ENCODE data around the gene MGMT. TPM values are rescaled to one million over a fixed set of nuclear protein-coding genes. Genes with fewer than 3 reads are reported as not detected.

Gene MGMT
- total and polyA plus RNA-seq, 2 experiments from 2014 or later: 19.3 to 21.9 TPM

- H3K27ac ChIP-seq (ENCODE audit: low read depth): no peak overlapping the region
- no peaks in the 10 kb centered on the region for H3K36me3 ChIP-seq (ENCODE audit: insufficient read depth)
- no peaks in the 10 kb centered on the region for H3F3A ChIP-seq (replicated peaks; ENCODE audit: low read depth)
- no peaks in the 10 kb centered on the region for H3K36me3 Mint-ChIP-seq (ENCODE audit: low read depth)
- peaks cover 11% of the 10 kb centered on the region; the same call in 1 of the 2 replicates for H3K79me2 ChIP-seq (replicated peaks; ENCODE audit: insufficient read depth)
- H3K9me2 ChIP-seq (ENCODE audit: insufficient read depth): peaks cover 6% of the 10 kb centered on the region; the same call in 1 of the 2 replicates
- no peak overlapping the region for H2AFZ ChIP-seq
- H3K27me3 Mint-ChIP-seq (ENCODE audit: insufficient read depth, low read depth, poor library complexity): peaks cover 5% of the 10 kb centered on the region
- no peak overlapping the region for H3K4me2 ChIP-seq
- H3K4me3 ChIP-seq: no peak overlapping the region
- H4K20me1 ChIP-seq (replicated peaks; ENCODE audit: insufficient read depth): no peaks in the 10 kb centered on the region
- TF ChIP-seq REST (IDR thresholded peaks at IDR 0.05; ENCODE audit: unreplicated experiment): no peak
- no peak for TF ChIP-seq NANOG (IDR thresholded peaks at IDR 0.05; ENCODE audit: borderline replicate concordance)
- TF ChIP-seq ZNF331 (CRISPR knock-in tag; IDR thresholded peaks at IDR 0.05; ENCODE audit: low read depth): no peak
- no peak for TF ChIP-seq EZH2 (IDR thresholded peaks at IDR 0.05; ENCODE audit: low read depth, unreplicated experiment)
- no peak for TF ChIP-seq JUNB (IDR thresholded peaks at IDR 0.05; ENCODE audit: unreplicated experiment)
- no peak for TF ChIP-seq POLR2AphosphoS5 (IDR thresholded peaks at IDR 0.05; ENCODE audit: low read depth)
- TF ChIP-seq ZNF462 (CRISPR knock-in tag; IDR thresholded peaks at IDR 0.05): no peak
- no peak for TF ChIP-seq EZH2phosphoT487 (IDR thresholded peaks at IDR 0.05; ENCODE audit: unreplicated experiment)
- TF ChIP-seq ETS1 (IDR thresholded peaks at IDR 0.05): no peak
- no peak for TF ChIP-seq STAT1 (IDR thresholded peaks at IDR 0.05; ENCODE audit: unreplicated experiment)
- TF ChIP-seq ZNF114 (CRISPR knock-in tag; IDR thresholded peaks at IDR 0.05): no peak
- no peak for TF ChIP-seq CREB1 (CRISPR knock-in tag; IDR thresholded peaks at IDR 0.05; ENCODE audit: low read depth)
- no peak for TF ChIP-seq CTCF (conservative IDR thresholded peaks at IDR 0.05; ENCODE audit: low read depth in 2 of 2)
- ATAC-seq (no peak), DNase-seq (ENCODE audit: low spot score) (no peak)
- peaks cover 5% of the 10 kb centered on the region; the same call in 2 of the 3 replicates for H3K4me1 Mint-ChIP-seq
- H3K27ac Mint-ChIP-seq: no peak overlapping the region
- no peak overlapping the region for H3K4me3 Mint-ChIP-seq
- H3K4me1 ChIP-seq (ENCODE audit: insufficient read depth): no peaks in the 10 kb centered on the region; the same call in 1 of the 2 replicates
- no peaks in the 10 kb centered on the region for H3K27me3 ChIP-seq (ENCODE audit: insufficient read depth)
- H3K9me3 Mint-ChIP-seq: no peaks in the 10 kb centered on the region; the same call in 2 of the 3 replicates
These were observed 42.8 kb downstream of the MGMT start for GRCh38 chr10:129509835-129510234.
